Dedifferentiated amniotic fluid mesenchymal stem cell (primary cell): ENCODE data around the gene SLC25A20.
"Not testable (repeated sequence)": the region's sequence is repeated elsewhere in the genome, so short reads cannot be mapped to it uniquely, and the experiment has no call there.

Source experiments
- DNase-seq: peaks from one replicate; pipeline ENCODE4 v3.0.0-alpha.2; 2016; ENCODE audit errors: extremely low spot score

The SLC25A20 gene

DNA sequence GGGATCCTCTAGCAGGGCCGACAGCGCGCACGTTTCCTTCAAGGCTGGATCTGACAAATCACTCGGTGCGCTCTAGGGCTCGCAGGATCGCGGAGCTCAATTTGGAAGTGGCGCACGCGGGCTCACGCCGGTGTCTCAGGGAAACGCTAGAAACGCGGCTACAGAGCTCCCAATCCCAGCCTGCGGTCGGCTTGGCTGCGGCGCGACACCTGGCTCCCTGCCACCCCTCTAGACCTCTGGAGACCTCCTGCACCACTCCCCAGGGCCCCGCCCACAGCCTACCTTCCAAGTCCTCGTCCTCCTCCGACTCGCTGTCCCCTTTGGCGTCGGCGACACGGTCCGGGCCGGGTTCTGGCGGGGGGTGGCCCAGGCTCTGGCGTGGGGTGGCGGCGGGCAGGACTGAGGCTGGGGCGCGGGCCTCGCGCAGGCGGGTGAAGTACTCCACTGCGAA, 51.6 kb downstream of the SLC25A20 start:
- DNase-seq: peak; percentile 60

DNA sequence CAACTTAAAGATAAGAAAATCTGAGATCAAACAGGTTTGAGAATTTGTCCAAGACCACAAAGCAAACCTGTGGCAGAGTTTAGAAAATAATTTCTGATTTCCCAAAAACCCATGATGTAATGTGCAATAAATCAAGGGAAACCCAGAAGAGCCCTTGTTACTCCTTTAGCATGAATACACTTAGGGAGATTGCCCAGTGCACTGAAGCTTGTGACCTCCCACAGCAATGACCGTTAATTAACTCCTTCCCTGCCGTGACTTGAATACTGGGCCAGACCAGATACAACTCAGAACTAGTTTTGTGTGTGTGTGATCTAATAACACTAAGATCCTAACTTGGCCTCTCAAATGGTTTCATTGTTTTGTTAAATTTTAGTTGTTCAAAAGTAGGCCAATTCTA, 53.5 kb downstream of the SLC25A20 start:
- peak; percentile 15 for DNase-seq

DNA sequence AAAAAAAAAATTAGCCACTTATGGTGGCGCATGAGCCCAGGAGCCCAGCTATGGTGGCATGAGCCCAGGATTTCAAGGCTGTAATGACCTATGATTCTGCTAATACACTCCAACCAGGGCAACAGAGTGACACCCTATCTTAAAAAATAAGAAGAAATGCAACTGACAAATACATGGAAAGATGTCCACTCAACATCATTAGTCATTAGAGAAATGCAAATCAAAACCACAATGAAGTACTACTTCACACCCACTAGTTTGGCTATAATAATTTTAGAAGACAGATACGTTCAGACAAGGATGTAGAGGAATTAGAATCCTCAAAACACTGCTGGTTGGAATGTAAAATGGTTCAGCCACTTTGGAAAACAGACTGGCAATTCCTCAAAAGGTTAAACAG, 61.5 kb downstream of the SLC25A20 start:
- no peak for DNase-seq

DNA sequence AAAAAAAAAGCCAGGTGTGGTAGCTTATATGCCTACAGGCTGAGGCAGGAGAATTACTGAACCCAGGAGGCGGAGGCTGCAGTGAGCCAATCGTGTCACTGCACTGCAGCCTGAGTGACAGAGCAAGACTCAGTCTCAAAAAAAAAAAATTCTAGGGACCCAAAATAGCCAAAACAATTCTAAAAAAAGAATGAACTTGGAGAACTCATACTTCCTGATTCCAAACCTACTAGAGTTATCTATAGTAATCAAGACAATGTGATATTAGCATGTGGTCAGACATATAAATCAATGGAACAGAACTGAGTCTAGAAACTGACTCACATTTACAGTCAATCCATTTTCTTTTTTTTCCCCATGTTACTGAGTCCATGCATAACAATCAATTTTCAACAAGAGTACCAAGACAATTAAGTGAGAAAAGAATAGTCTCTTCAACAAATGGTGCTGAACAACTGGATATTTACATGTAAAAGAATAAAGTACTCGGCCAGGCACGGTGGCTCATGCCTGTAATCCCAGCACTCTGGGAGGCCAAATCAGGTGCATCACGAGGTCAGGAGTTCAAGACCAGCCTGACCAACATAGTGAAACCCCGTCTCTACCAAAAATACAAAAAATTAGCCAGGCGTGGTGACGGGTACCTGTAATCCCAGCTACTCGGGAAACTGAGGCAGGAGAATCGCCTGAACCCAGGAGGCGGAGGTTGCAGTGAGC, 62.9 kb downstream of the SLC25A20 start:
- no peak for DNase-seq

DNA sequence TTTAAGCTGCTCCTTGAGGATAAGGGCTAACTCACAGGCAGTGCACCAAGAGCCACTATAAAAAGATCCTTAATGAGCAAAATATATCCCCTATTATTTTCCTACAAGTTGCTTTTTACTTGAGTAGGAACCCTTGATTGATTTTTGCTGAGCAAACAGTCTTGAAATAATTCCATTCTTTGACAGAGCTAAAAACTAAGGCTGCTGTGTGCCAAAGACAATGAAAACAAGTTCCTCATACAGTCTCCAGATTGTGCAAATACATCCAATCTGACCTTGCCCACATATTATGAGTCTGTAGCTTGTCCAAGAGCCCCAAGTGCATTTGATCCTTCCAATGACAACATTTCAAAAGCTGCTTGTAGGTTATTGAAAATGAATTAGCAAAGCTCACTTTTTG, 66.0 kb downstream of the SLC25A20 start:
- no peak for DNase-seq

- DNase-seq: no peak
These were observed 68.0 kb downstream of the SLC25A20 start for GRCh38 chr3:48830715-48831114.

- DNase-seq: not testable (repeated sequence)
These were observed 69.2 kb downstream of the SLC25A20 start for GRCh38 chr3:48829525-48829924.

- DNase-seq: not testable (repeated sequence)
These were observed 70.8 kb downstream of the SLC25A20 start for GRCh38 chr3:48827874-48828273.

DNA sequence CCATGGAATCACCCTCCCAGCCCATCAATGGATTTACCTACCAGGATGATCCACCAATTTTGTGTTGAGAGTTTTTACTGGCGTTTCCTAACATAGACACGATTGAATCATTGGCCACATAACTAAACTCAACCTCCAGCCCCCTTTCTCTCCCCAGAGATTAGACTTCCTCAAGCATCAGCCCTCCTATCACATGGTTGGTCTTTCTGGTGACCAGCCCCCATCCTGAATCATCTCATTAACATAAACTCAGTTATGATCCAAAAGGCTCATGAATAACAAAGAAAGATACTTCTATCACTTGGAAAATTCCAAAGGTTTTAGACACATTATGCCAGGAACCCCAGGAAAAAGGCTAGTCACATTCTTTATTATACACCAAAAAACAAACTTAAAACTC, 72.2 kb downstream of the SLC25A20 start:
- DNase-seq: peak; percentile 66

GRCh38 chr3:48820612-48821324, 77.9 kb downstream of the SLC25A20 start:
- DNase-seq: peak; percentile 20

DNA sequence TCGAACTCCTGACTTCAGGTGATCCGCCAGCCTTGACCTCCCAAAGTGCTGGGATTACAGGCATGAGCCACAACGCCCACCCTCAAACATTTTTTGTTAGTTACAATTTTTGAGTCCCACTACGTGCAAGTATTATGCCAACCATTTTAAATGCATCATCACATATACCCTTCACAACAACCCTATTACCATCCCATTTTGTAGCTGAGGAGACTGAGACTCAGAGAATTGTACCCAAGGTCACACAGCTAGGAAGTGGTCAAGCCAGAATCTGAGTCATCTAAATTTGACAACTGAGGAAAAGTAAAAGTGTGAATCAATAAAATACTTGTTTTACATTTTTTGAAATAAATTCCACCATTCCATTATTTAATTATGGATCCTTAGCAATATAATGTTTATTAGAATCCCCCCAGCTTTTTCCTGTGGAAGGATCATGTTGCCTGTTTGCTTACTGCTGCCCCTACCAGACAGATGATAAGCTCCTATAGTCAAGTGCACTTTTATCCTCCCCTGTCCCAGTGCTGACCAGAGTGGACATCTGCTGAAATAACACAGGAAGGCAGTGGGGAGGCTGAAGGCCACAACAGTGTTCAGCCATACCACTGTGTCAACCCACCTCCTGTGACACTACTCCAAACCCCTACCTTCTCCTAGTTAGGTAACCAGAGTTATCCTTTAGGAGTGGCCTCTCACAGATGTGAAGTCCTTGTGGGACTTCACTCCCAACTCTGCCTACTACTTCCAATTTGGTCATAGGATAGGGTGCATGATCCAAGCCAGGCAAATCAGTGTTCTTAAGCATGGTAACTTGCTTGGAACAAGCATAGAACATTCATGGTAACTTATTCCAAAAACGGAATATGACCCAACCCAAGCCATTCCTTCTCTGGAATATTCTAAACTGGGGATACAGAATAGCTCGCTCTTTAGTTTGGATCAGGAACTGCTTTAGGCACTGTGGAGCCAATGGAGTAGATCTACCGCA, 79.2 kb downstream of the SLC25A20 start:
- no peak for DNase-seq

DNA sequence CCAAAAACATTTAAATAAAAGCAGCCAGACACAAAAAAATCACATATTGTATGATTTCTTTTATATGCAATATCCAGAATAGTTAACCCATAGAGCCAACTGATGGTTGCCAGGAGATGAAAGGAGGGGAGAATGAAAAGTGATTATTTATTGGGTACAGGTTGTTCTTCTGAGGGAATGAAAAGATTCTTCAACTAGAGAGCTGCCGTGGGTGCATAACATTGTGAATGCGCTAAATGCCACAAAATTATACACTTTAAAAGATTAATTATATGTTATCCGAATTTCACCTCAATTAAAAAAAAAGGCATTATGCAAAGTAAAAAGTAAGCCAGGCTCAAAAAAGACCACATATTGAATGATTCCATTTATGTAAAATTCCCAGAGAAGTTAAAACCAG, 87.2 kb downstream of the SLC25A20 start:
- no peak for DNase-seq
